ENCODE data around the gene FGR. TPM values are rescaled to one million over a fixed set of nuclear protein-coding genes. Genes with fewer than 3 reads are reported as not detected.

Gene FGR
- total and polyA plus RNA-seq, 2 of the 13 experiments (the other 11 are each of a cell fraction or from before 2014, with no cell fraction given) = not detected

DNA sequence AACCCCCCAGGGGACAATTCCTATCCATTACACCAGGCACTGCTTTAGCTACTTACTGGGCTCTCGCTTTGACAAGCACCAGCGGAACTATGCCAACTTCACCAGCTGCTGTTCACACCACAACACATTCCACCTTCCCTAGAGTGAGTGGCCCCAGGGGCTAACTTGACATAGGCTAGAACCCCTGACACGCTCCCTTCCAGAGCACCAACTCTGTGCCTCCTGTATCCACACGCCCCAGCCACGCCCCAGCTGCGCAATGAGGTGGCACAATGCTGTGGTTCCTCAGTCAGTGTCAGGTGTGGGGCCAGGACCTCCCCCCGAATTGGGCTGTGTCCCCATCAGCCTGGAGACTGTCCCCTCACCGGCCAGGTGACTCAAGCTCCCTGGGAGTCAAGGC, 11.7 kb upstream of the FGR start:
- no peak for FAIRE-seq
- intact Hi-C loops (cut with micrococcal nuclease; ENCODE audit: unreplicated experiment) = no loop called here
- Histone ChIP-seq H3K36me3 (replicated peaks in 1 of 2; ENCODE audit: control insufficient read depth in 1 of 2, insufficient read depth in 2 of 2, low read length in 2 of 2) (no peaks in the 10 kb centered on the region), H3K4me3 (replicated peaks in 1 of 3; ENCODE audit: insufficient read depth in 1 of 3, low read depth in 2 of 3, low read length in 3 of 3) (no peak overlapping the region), H3K9me3 (ENCODE audit: low read length) (no peaks in the 10 kb centered on the region), H3K4me2 (ENCODE audit: low read depth, low read length) (no peak overlapping the region), H4K20me1 (ENCODE audit: insufficient read depth, low read length) (no peaks in the 10 kb centered on the region), H2AFZ (ENCODE audit: low read length) (no peak overlapping the region), H3K27ac (ENCODE audit: extremely low read length, insufficient read depth, low read length) (no peak overlapping the region), H3K4me1 (ENCODE audit: insufficient read depth, low read length) (peaks cover 21% of the 10 kb centered on the region), H3K9ac (ENCODE audit: insufficient read depth, low read depth, low read length) (no peak overlapping the region), H3K27me3 (ENCODE audit: control insufficient read depth in 1 of 2, insufficient read depth in 2 of 2, low read length in 2 of 2) (peaks cover 1 to 15% of the 10 kb centered on the region in 2 experiments; a peak in 1 of 5 replicates), H3K79me2 (ENCODE audit: insufficient read depth, low read length) (no peaks in the 10 kb centered on the region)
- TF ChIP-seq MXD4 (CRISPR knock-in tag; IDR thresholded peaks at IDR 0.05) = no peak
- TF ChIP-seq SUZ12 (IDR thresholded peaks at IDR 0.05; ENCODE audit: low read depth, low read length) = no peak
- TF ChIP-seq SYNCRIP (IDR thresholded peaks at IDR 0.05; ENCODE audit: insufficient read depth, low read depth, low read length) = no peak
- TF ChIP-seq, protein P1, sequence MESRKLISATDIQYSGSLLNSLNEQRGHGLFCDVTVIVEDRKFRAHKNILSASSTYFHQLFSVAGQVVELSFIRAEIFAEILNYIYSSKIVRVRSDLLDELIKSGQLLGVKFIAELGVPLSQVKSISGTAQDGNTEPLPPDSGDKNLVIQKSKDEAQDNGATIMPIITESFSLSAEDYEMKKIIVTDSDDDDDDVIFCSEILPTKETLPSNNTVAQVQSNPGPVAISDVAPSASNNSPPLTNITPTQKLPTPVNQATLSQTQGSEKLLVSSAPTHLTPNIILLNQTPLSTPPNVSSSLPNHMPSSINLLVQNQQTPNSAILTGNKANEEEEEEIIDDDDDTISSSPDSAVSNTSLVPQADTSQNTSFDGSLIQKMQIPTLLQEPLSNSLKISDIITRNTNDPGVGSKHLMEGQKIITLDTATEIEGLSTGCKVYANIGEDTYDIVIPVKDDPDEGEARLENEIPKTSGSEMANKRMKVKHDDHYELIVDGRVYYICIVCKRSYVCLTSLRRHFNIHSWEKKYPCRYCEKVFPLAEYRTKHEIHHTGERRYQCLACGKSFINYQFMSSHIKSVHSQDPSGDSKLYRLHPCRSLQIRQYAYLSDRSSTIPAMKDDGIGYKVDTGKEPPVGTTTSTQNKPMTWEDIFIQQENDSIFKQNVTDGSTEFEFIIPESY (CRISPR knock-in tag; IDR thresholded peaks at IDR 0.05) = no peak
- TF ChIP-seq, protein P2, sequence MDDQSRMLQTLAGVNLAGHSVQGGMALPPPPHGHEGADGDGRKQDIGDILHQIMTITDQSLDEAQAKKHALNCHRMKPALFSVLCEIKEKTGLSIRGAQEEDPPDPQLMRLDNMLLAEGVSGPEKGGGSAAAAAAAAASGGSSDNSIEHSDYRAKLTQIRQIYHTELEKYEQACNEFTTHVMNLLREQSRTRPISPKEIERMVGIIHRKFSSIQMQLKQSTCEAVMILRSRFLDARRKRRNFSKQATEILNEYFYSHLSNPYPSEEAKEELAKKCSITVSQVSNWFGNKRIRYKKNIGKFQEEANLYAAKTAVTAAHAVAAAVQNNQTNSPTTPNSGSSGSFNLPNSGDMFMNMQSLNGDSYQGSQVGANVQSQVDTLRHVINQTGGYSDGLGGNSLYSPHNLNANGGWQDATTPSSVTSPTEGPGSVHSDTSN (CRISPR knock-in tag; IDR thresholded peaks at IDR 0.05; ENCODE audit: borderline replicate concordance) = no peak
- TF ChIP-seq MAFK (conservative IDR thresholded peaks at IDR 0.05 in 1 of 2, IDR thresholded peaks at IDR 0.05 in 1 of 2; ENCODE audit: low read length in 2 of 2) = no peak
- ChIA-PET POLR2A (no interaction called here), CTCF (ENCODE audit: low intra/inter-chr PET ratio, low total read pairs) (no interaction called here)
- no TSS peak for BruUV-seq (replicated peaks)
- no peak for DNase-seq (ENCODE audit: low spot score)
- in situ Hi-C loops (cut with HindIII; ENCODE audit: extremely low pct_ligation_motif_present, low pct_unique_long_range_greater_than_20kb) = no loop called here
- no peak for ATAC-seq
- 25% methylated on average over 7 of the region's 8 CpGs for WGBS (ENCODE audit: low lambda C conversion rate)
